Measurements from ENCODE around the gene MYO7B.

MYO7B gene

GRCh38 chr2:127670055-127670956 is 134.8 kb downstream of the MYO7B start:
- DNase-seq = no peak

DNA sequence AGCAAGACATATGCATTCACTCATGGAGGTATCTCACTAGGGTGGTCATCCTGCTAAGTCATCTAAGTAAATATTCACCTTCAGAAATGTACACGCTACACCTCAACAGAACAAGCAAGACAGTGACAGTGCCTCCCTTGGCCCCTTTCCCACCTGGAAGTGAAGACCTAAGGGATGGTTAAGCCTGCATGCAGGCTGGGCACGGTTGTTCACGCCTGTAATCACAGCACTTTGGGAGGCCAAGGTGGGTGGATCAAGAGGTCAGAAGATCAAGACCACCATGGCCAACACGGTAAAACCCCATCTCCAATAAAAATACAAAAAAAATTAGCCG is 135.4 kb downstream of the MYO7B start:
- no peak for DNase-seq

- no peak for DNase-seq
Observed at GRCh38 chr2:127671557-127672302, 136.2 kb downstream of the MYO7B start.

DNA sequence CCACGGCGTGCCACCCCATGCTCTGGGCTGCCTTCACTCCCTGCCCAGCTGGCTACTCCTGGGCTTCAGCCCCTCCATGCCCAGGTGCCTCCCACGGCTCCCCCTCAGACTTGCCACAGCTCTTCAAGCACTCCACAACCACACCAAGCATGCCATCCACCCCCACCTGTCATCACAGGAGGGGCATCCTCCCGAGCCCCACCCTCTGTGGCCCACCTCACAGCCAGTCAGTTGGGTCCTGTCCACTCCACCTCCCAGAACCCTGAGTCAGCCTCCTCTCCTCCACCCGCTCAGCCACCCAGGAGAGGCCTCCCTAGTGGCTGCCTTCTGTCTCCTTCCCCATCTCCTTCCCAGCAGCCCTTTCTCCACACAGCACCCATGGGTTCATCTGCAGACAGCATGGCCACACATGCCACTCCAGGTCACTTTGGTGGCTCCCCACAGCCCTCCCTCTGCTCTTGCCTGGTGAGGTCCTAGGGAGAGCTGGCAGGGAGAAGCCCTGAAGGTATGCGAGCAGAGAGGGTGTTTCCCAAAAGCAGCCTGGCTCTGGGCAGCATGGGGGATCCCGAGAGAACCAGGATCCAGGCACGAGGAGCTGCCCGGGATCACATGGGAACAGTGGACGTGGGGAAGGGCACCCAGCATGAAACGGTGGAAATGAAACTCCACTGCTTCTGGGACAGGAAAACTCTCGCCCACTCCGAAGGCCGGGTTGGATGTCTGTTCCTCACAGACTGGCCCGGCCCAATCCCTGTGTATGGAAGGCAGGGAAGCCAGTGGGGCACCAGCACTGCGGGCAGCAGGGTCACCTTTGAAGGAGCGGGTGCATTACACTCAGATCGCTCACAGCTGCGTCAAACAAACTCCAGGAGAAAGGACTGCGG is 137.1 kb downstream of the MYO7B start:
- DNase-seq = no peak

DNA sequence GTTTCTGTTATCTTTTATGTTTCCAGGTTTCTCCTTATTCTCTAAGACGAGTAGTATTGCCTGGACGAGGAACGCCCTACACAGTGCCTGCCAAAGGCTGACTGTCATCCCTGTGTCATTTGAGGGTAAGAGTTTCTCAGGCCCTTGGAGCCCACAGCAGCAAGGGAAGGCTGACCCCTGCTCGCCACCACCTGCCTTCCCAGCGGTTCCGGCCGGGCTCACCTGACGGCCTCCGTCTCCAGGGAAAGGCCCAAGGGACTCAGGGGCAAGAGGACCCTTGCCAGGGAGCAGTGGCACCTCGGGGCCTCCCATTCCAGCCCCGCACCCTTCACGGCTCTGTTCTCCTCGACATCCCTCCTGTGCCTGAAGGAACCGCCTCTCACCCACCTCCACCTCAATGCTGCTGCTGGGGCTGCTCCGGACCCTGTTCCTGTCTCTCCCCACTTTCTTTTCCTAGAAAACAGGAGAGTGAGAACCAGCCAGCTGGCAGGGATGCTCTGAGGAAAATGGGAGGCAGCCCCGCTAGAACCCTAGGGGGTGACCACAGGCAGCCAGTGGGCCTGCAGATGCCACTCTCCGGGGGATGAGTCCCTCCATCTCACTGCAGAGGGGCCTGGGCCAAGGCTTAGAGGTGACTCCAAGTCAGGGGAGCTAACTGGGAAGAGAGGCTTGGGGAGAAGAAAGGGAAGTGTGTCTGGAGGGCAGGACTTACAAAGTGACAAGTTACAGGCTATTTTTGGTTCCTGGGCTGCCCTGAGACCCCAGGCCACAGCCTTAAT is 138.0 kb downstream of the MYO7B start:
- no peak for DNase-seq

GRCh38 chr2:127674241-127675209 is 139.0 kb downstream of the MYO7B start:
- peak in 2 of 3 experiments; percentile 8 to 18 for DNase-seq

- peak; percentile 15 to 65 (median 33) for DNase-seq
Observed at GRCh38 chr2:127675331-127676261, 140.1 kb downstream of the MYO7B start, which contains the start of gene LIMS2. TSS of gene LIMS2 (minus strand) at chr2:127675530. CDS start at chr2:127675024, 506 bp downstream.

DNA sequence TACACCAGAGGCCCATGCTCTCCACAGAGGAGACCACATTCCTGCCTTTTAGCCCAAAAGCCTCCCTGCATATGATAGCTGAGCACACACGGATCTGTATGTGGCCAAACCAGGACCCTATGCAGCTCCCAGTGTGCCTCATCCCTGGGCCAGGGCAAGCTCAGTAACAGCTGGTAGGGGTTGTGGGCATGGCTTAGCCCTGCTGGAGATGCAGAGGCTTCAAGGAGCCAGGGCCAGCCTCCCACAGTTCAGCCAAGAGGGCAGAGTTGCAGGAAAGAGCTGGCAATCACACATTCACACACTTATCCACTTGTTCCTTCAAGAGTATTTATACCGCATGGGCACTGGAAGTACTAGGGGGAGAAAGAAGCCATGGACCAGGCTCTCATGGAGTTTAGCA is 141.4 kb downstream of the MYO7B start:
- no peak for DNase-seq

- peak in 1 of 3 experiments; percentile 4 for DNase-seq
Observed at GRCh38 chr2:127678531-127678930, 143.0 kb downstream of the MYO7B start.

DNA sequence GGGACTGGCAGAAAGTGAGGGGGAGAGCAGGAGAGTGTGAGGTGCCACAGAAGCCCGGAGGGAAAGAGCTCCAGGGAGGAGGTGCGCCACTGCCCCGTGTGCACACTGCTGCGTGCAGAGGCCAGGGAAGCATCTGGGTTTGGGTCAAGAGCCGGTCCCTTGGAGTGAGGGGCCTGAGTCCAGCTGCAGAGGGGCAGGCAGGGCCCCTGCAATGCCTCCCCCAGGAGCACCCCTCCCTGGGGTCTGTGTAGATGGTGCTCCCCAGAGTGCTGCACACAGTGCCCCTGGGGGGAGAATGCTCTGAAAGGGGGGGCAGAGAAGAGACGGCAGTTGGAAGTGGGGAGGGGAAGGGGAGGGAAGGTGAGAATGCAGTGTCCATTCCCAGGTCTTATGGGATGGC is 143.5 kb downstream of the MYO7B start:
- no peak for DNase-seq

- DNase-seq = no peak
Observed at GRCh38 chr2:127679680-127680361, 144.3 kb downstream of the MYO7B start.

DNA sequence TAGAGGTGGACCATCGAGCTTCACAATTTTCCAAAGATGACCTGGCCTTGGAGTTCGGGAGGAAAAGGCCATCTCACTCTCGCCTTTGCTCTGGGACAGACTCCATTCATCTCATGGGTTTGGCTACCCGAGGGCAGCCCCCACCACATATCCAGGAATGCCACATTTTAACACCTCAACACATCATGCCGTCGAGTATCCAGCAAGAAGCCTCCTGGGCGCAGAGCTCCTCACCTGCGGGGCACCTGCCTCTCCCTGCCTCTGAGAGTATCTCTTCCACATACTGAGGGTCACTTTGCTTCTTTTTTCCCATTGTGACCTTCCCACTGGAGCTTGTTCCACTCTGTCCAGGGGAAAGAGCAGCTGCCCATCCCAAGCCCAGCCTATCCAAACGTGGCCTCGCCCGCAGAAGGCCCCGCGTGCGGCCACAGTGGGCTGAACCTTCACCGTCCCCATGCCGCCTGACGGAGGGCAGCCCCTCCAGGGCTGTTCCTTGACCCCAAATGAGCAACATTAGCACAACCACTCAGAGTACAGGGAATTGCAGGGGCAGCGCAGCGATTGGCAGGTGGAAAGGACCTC is 145.3 kb downstream of the MYO7B start:
- DNase-seq = no peak

GRCh38 chr2:127681288-127681804 is 145.9 kb downstream of the MYO7B start:
- DNase-seq = no peak

GRCh38 chr2:127681976-127682857 is 146.7 kb downstream of the MYO7B start:
- DNase-seq = no peak

GRCh38 chr2:127683056-127683455 is 147.6 kb downstream of the MYO7B start:
- DNase-seq = no peak

DNA sequence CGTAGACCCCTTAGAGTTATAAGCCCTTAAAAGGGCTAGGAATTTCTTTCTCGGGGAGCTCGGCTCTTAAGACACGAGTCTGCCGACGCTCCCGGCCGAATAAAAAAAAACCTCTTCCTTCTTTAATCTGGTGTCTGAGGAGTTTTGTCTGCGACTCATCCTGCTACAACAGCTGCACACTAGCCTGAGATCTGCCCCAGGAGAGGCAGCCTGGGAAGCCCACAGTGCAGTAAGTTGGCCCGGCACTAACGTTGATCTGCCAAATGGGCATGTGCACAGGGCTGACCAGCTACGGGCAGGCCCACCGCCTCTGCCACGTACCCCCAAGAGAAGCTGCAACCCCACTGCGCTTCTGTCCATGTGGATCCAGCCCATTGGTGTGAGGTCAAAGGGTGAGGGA is 148.3 kb downstream of the MYO7B start:
- no peak for DNase-seq

DNA sequence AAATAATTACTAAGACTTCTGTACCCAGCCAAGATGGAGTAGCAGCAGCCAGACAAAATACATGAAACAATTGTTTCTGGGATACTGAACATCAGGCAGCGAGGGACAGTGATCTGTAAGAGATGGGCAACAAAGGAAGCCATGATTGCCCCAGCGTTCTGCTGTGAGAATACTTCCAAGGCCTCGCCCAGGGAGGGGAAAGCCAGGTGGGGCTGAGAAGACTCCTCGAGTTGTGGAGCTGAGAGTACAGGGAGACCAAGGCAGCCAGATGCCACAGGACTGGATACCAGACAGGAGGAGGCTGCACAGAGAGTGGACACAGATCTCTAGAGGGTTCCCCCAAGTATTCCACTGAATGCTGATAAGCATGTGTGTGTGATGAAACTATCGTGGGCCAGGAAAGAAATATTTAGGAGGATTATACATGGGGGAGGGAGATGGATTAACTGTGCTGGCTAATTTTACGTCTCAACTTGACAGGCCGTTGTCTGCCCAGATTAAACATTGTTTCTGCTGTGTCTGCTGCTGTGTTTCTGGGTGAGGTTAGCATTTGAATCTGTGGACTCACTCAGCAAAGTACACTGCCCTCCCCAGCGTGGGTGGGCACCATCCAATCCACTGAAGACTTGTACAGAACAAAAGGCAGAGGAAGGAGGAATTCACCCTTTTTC is 150.1 kb downstream of the MYO7B start:
- DNase-seq = no peak

Measured in NCI-H1417 (cell line).